Hematopoietic multipotent progenitor cell treated with erythropoietin and hydrocortisone succinate and interleukin-3 and kit ligand, for 4 days (in vitro differentiated cells): Measurements from ENCODE around the gene LIN9.
"Not testable (repeated sequence)": the region's sequence is repeated elsewhere in the genome, so short reads cannot be mapped to it uniquely, and the experiment has no call there.

ENCODE experiments used
- DNase-seq: peaks from one replicate; pipeline ENCODE4 v3.0.0-alpha.2; 2015

LIN9 gene

GRCh38 chr1:226308723-226309397, at the start of gene LIN9:
TSS of gene LIN9 (minus strand) at chr1:226309164. CDS start at chr1:226309139, 25 bp downstream.
- peak; percentile 97 for DNase-seq

GRCh38 chr1:226357416-226357815, 48.5 kb upstream of the LIN9 start:
- no peak for DNase-seq

DNA sequence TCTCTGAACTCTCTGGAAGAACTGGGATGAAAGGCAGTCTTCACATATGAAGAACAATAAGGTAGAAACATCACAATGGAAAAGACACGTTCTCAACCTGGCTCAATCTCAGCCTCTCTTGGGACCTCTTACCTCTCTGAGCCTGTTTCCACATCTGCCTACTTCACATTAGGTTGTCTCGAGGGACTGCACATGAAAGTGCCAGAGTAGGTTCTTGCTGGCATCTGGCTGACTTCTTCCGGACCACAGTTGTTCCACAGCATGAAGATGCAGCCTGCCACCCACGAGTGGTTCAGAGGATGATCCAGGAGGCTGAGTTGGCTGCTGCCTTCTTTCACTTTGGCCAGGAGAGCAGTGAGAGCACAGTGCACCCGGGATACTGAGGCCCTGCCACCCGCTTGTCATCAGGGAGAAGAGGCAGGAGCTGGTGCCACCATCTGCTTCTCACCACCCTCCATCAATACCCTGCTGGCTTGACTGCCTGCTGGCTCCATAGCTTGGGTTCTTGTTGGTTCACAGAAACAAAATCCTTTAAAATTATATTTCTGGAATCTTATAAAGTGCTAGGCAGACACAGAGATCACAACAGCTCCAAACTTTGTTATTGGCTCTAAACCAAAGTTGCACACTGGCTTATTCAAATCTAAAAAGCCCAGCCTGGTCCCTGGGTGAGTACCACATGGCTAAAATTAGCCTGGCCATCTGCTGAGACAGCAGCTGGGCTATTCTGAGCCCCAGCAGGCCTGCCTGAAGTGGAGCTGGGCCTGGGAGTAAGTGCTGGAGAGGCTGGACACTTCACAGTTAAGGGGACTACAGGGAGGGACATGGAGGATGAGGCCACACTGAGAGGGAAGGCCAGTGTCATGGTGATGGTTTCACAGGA, 46.9 kb upstream of the LIN9 start:
- DNase-seq = no peak

- DNase-seq = no peak
Observed at GRCh38 chr1:226355016-226355415, 46.1 kb upstream of the LIN9 start.

DNA sequence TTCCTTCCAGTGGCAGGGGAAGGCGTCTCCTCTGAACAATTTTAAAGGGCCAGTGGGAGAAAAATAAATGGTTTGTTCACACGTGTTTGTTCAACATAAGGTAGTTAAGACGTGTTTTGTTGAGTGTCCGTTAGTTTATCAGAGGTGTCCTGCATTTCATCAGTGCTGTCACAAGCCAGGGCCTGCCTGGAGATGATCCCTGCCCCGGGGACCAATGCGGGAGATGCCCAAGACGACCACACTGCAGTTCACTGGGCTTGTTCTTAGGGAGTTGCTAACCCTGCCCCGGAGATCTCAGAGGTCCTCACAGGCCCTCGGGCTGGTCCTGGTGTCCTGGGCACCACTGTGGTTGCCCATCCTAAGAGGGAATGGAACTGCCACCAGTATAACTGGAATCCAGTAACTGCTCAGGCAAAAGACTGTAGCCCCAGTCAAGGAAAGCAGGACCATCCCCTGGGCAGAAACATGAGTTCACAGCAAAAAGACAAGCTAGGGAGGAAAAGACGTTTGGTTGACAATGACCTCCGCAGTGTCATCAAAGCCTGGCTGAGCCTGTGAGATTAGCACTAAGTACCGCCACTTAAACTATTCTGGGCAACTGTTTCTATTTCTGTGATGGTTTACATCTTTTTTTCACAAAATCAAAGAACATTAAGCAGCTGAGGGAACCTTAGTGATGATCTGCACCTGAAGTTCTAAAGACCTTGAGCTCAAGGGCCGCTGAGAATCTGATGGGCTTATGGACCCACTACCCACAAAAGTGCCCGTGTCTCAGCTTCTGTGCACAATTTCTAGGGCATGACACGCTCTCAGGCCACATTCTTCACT, 44.9 kb upstream of the LIN9 start:
- no peak for DNase-seq

GRCh38 chr1:226351709-226352108, 42.7 kb upstream of the LIN9 start:
- no peak for DNase-seq

DNA sequence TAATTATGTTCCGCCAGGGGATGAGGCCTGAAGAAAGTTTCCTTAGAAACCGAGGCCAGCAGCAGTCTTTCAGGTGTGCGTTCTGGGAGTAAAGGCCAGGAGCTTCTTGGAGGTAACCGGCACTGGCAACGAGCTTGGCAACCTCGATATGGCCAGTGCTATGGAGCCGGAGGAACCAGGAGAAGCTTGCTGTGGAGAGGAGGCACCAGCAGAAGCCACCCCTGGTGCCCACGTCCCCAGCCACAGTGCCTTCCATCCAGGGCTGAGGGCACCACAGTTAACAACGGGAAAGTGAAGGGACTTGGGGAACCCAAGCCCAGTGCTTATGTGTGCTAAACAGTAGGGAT, 41.5 kb upstream of the LIN9 start:
- DNase-seq = peak; percentile 32

GRCh38 chr1:226349801-226350518, 41.0 kb upstream of the LIN9 start:
- peak; percentile 73 for DNase-seq

DNA sequence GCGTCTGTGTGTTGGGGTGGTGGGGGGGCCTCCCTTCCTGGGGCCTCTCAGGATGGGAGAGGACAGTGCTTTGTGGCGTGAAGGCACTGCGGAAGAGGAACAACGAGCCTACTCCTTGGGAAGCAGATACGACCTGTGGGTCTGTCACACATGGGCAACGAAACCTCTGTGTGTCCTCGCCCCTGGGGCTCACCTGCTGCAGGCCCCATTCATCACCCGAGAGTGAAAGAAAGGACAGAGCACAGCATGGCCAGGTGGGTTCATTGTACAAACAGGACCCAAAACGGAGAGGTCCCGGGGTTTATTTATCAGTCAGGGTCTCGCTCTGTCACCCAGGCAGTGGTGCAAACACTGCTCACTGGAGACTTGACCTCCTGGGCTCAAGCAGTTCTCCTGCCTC, 40.1 kb upstream of the LIN9 start:
- no peak for DNase-seq

- DNase-seq = no peak
Observed at GRCh38 chr1:226344441-226345259, 35.7 kb upstream of the LIN9 start.

GRCh38 chr1:226342656-226343055, 33.7 kb upstream of the LIN9 start:
- DNase-seq = no peak

DNA sequence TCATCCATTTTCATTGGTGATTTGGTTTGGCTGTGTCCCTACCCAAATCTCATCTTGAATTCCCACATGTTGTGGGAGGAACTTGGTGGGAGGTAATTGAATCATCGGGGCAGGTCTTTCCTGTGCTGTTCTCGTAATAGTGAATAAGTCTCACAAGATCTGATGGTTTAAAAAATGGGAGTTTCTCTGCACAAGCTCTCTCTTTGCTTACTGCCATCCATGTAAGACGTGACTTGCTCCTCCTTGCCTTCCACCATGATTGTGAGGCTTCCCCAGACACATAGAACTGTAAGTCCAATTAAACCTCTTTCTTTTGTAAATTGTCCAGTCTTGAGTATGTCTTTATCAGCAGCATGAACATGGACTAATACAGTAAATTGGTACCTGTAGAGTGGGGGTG, 31.1 kb upstream of the LIN9 start:
- not testable (repeated sequence) for DNase-seq

DNA sequence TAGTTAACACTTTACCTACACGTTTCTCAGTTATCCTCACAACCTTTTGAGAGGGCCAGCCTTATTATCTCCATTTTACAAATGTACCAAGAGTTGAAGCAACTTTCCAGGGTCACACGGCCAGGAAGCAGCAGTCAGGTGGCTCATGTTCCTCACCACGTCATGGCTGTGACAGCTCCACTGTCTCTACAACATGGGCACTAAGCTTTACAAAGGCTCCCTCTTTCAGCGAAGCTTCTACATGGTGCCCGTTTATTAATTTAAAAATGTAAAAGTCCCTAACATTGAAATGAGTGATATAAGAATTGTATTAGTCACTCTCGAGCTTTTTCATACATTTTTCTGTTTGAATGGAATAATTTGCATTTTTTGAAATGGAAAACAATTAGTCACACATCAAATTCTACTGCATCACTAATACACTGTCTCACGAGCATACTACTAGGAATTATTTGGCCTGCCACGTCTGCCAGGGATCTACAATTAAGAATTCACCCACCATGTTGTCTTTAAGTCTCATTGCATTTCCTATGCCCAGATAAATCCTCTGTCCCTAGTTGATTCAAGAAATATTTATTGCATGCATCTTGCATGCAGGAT, 28.4 kb upstream of the LIN9 start:
- DNase-seq = no peak

DNA sequence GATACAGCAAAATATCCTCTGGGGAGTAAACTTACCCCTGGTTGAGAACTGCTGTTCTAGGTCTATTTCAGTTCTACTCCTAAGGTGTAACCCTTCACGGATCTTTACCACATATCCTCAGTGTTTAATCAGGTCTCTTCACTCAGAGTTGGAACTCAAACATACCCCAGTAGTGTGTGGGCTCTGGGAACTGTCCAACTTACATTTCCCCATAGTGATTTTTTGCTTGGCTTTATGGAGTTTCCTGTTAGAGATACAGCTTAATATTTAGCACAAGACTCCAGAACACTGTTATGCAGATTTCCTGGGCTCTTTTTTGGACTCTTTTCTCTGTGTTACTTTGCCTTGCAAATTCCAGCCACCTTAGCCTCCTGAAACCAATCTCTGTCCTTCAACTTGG, 26.7 kb upstream of the LIN9 start:
- DNase-seq = no peak

DNA sequence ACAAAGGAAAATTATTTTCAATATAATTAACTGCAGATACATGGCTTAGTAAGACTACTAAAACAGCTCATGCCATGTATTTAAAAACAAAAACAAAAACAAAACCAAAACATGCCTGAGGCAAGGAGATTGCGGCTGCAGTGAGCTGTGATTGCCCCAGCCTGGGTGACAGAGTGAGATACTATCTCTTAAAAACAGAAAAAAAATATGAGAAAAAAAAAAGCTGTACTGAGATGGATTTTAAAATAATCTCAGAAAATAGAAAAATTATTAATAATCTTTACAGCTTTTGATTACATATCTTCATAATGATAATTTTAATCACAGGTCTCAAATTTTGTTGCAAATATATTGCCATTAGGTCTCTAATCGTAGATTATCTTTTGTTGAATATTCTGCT, 24.0 kb upstream of the LIN9 start:
- no peak for DNase-seq

GRCh38 chr1:226329237-226329636, 20.3 kb upstream of the LIN9 start:
- no peak for DNase-seq

DNA sequence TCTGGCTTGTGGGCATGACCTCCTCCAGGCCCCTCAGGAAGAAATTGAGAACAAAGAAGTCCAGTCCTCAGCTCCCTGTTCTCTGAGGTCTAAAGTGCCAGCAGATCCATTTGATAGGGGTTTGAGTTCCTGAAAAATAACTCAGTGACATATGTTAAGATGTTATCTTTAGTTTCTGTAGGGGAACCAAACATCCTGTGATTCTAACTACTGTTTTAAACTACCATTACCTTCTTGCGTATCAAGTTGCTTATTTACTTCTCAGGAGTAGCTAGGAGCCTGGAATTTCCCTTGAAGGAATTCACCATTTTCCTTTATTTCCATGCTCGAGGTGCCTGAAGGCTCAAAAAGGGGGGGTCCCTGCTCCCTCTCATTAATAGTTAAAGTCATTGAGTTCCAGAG, 18.8 kb upstream of the LIN9 start:
- peak; percentile 46 for DNase-seq

DNA sequence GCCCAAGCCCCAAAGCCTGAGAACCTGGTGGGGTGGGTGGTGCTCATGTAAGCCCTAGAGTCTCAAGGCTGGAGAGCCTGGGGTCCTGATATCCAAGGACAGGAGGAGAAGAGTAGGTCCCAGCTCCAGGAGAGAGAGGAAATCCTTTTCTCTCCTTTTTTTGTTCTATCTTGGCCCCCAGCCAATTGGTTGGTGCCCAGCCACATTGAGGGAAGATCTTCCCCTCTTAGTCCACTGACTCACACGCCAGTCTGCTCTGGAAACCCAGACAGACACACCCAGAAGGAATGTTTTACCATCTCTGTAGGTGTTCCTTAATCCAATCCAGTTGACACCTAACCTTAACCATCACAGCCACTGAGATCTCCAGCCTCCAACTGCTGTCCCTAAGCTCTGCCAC, 16.2 kb upstream of the LIN9 start:
- DNase-seq = no peak

DNA sequence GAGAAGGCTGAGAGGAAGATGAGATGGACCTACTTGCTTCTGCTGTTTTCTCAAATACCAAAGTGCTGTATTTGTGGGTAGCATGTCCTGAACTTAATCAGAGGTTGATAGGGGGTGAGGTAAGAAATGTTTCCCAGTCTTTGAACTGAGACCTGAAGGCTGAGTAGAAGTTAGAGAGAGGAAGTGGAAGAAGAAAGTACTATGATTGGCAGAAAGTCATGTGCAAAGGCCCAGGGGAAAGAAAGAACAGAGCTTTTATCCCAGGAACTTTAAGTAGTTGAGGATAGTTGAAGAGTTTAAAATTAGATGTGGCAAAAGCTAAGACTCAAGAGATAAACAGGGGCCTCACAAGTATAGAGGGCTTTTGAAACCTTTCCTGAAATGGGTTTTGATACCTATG, 15.5 kb upstream of the LIN9 start:
- DNase-seq = no peak

DNA sequence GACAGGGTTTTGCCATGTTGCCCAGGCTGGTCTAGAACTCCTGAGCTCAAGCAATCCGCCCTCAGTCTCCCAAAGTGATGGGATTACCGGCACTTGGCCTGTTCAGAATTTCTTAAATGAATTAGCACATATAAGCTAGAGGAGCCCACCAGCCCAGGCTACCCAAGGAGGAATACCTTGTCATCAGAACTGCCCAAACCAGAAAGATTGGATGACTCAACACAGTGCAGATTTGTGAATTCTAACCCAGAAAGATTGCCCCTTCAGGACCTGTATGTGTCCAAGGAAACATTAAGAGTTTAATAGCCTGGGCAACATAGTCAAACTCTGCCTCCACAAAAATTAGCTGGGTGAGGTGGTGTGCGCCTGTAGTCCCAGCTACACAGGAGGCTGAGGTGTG, 14.0 kb upstream of the LIN9 start:
- DNase-seq = no peak

DNA sequence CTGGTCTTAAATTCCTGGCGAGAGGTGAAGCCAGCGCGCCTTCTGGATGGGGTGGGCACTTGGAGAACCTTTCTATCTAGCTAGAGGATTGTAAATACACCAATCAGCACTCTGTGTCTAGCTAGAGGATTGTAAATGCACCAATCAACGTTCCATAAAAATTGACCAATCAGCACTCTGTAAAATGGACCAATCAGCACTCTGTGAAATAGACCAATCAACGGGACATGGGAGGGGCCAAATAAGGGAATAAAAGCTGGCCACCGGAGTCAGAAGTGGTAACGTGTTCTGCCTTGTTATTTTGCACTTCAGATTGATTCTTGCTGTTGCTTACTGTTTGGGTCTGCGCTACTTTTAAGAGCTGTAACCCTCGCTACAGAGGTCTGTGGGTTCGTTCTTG, 12.0 kb upstream of the LIN9 start:
- no peak for DNase-seq

DNA sequence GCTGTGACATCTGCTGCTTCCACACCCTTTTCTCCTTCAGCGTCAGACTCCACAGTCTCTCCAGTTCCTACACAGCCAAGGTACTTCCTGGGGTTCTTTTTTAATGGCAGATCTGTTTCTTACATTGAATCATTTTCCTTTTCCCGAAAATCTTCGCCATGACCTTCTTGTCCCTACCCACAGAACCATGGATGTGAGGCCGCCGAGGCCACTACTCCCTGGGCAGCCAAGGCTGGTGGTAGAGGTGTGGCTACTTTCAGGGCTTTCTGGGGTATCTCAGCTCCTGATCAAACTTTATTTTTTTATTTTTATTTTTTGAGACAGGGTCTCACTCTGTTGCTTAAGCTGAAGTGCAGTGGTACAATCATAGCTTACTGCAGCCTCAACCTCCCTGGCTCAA, 9.5 kb upstream of the LIN9 start:
- no peak for DNase-seq
